Ovary (tissue), 9 donors: ENCODE data around the gene ZFYVE9. TPM values are rescaled to one million over a fixed set of nuclear protein-coding genes. Genes with fewer than 3 reads are reported as not detected.

Experiments used
- DNase-seq, 5 donors: peaks; one replicate each; pipeline ENCODE4 v3.0.0-alpha.2; 2019 to 2020
- H3K27ac ChIP-seq, 2 donors: fragments of 200-600 bp; one replicate each; pipeline versions ENCODE4 v1.5.1 to v1.8.0; 2019 to 2022
- H3K27me3 ChIP-seq: fragments of 200-600 bp; one replicate; pipeline ENCODE4 v1.8.0; 2022
- H3K36me3 ChIP-seq: fragments of 200-600 bp; sonication (generic); one replicate; pipeline ENCODE4 v1.5.1; 2019
- H3K4me1 ChIP-seq: one replicate; pipeline ENCODE4 v1.8.1; 2013; ENCODE audit warnings: mild to moderate bottlenecking, moderate library complexity; ENCODE audit not compliant: insufficient read depth
- H3K4me3 ChIP-seq: fragments of 200-600 bp; sonication (generic); one replicate; pipeline ENCODE4 v1.5.1; 2017
- H3K9me3 ChIP-seq, 2 donors: fragments of 200-600 bp in 1 of 2; sonication (generic) in 1 of 2; one replicate each; pipeline versions ENCODE4 v1.5.1 to v1.8.1; 2013 to 2019; ENCODE audit warnings: mild to moderate bottlenecking in 1 of 2, moderate library complexity in 1 of 2
- CTCF ChIP-seq, 3 donors: fragments of 450-650 bp in 2 of 3; fragments of 200-600 bp in 1 of 3; IDR thresholded peaks; one replicate each; pipeline versions ENCODE4 v1.5.1 to v1.8.0; 2016 to 2022; ENCODE audit warnings: antibody characterized with exemption in 3 of 3, mild to moderate bottlenecking in 1 of 3
- EP300 ChIP-seq: sonication (generic); formaldehyde crosslinking; IDR thresholded peaks from one replicate; pipeline ENCODE4 v1.6.1; 2017; ENCODE audit warnings: antibody characterized with exemption
- POLR2A ChIP-seq: fragments of 450-650 bp; IDR thresholded peaks from one replicate; pipeline ENCODE4 v1.6.1; 2017; ENCODE audit warnings: antibody characterized with exemption, mild to moderate bottlenecking, moderate library complexity
- WGBS, 3 donors: extraction: QIAGEN DNeasy Blood & Tissue Kit in 1 of 3; methylation state at CpG; one replicate each; pipeline versions ENCODE4 v1.1.5 to v1.1.7; 2013 to 2017; 5-methylcytosine and 5-hydroxymethylcytosine counted together
- intact Hi-C, 4 donors: fragments of 100-400 bp; cut with DNase I; formaldehyde crosslinking; loops; one replicate each; pipeline versions ENCODE4 v1.11.0 to v1.15.1; 2022 to 2023
- polyA plus RNA-seq, 2 donors: library from polyadenylated mRNA; stranded (reverse); fragments of 200-250 nt in 1 of 2; fragments of 350-450 nt in 1 of 2; fragmentation: Illumina TruSeq in 1 of 2; extraction: RNeasy Lipid Tissue Mini Kit (QIAGEN cat#74804) in 1 of 2; gene quantifications; one replicate each; pipeline ENCODE4 v1.2.3, GENCODE V29; 2013 to 2014
- total RNA-seq, 7 donors: library from RNA; depleted of rRNA in 2 of 7; stranded (reverse); fragments of >200 nt in 2 of 7; fragmentation: NEBNext Ultra II Directional in 3 of 7; extraction: Animal tissue kit (Norgen Biotek cat#: 25700) in 3 of 7; gene quantifications; one replicate each; pipeline versions ENCODE4 v1.1.0 to v1.2.4, GENCODE V29; 2016 to 2023
- donor health status: DM: no; HTN: no; CAD: no; lungs with moderate emphysema.
- donor health status: DM: no; HTN: no; CAD: no.
- donor health status: Bipolar disorder and iron deficiency.
- donor health status: DM: yes; HTN: yes; CAD: no.
- donor health status: DM: no; HTN: no; CAD: no.
- donor health status: DM: yes; HTN: yes; CAD: no.

ZFYVE9 gene
- total and polyA plus RNA-seq, 9 donors = 12.9 to 40.8 (median 33.4) TPM

DNA sequence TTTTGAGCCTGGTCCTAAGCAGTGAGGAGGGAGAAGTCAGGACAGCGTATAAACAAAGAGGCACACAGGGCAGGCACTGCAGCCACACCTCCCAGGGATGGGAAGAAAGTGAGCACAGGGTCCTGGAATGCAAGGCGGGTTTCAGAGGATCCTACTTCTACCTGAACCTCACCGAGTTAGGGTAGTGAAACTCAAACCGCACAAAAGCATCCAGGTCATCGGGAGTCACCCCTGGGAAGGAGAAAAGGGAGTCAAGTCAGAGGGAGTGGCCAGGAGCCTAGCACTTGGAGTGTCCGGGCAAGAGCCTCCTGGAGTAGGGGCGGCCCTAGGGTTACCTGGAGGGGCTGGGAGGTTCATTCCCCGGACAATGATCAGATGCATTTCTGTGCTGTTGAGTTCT lies 213.5 kb downstream of the ZFYVE9 start:
- TF ChIP-seq EP300 (no peak), POLR2A (no peak), CTCF (IDR thresholded peaks at IDR 0.05) (no peak)
- Histone ChIP-seq H3K9me3 (no peaks in the 10 kb centered on the region), H3K36me3 (no peaks in the 10 kb centered on the region), H3K4me1 (peaks cover 2% of the 10 kb centered on the region), H3K4me3 (no peak overlapping the region), H3K27ac (no peak overlapping the region), H3K27me3 (no peaks in the 10 kb centered on the region)
- 90 to 95% (median 92%) methylated on average over 8 of the region's 8 CpGs for WGBS, 3 donors
- no peak for DNase-seq
- intact Hi-C loops = no loop called here

- no peak for TF ChIP-seq POLR2A
- TF ChIP-seq CTCF (IDR thresholded peaks at IDR 0.05) = no peak
- TF ChIP-seq EP300 = no peak
- no peaks in the 10 kb centered on the region for H3K9me3 ChIP-seq
- no peaks in the 10 kb centered on the region for H3K36me3 ChIP-seq
- no peaks in the 10 kb centered on the region for H3K4me1 ChIP-seq
- intact Hi-C loops = no loop called here
- DNase-seq = no peak
- H3K4me3 ChIP-seq = no peak overlapping the region
- 56 to 73% (median 64%) methylated on average over 11 of the region's 11 CpGs for WGBS, 3 donors
- no peak overlapping the region for H3K27ac ChIP-seq
- H3K27me3 ChIP-seq = no peaks in the 10 kb centered on the region
These were observed 214.1 kb downstream of the ZFYVE9 start for GRCh38 chr1:52355847-52356505.

GRCh38 chr1:52356818-52357355 lies 215.0 kb downstream of the ZFYVE9 start:
- WGBS, 3 donors = 85 to 89% (median 87%) methylated on average over 8 of the region's 8 CpGs
- TF ChIP-seq CTCF (IDR thresholded peaks at IDR 0.05) = no peak
- no peak for TF ChIP-seq EP300
- no peak for TF ChIP-seq POLR2A
- H3K27me3 ChIP-seq = no peaks in the 10 kb centered on the region

DNA sequence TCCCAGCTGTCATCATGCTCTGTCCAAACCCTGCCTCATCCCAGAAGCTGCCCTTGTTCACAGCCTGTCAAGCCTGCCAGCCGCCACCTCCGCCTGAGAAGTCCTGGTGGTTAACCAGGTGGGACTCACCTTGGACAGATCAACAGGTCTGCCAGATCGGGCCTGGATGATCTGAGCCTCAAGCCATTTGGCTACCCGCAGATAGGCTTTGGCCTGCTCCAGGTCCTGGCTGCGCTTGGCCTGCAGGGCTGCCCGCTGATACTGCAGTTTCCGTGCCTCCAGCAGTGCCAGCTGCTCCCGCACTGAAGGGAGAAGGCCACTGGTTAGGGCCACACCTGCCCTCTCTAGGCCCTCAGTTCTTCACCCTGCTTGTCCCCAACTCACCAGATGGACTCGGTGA lies 215.5 kb downstream of the ZFYVE9 start:
- 93 to 97% (median 93%) methylated on average over 9 of the region's 9 CpGs for WGBS, 3 donors
- H3K27ac ChIP-seq = no peak overlapping the region
- no peaks in the 10 kb centered on the region for H3K36me3 ChIP-seq
- TF ChIP-seq POLR2A = no peak
- TF ChIP-seq CTCF (IDR thresholded peaks at IDR 0.05) = no peak
- no peak for TF ChIP-seq EP300
- no peaks in the 10 kb centered on the region for H3K27me3 ChIP-seq
- intact Hi-C loops = no loop called here
- no peak for DNase-seq
- H3K4me1 ChIP-seq = no peaks in the 10 kb centered on the region
- H3K4me3 ChIP-seq = no peak overlapping the region
- no peaks in the 10 kb centered on the region for H3K9me3 ChIP-seq

More at GRCh38 chr1:52356818-52357355, 215.0 kb downstream of the ZFYVE9 start:
- Histone ChIP-seq H3K9me3 (no peaks in the 10 kb centered on the region), H3K27ac (no peak overlapping the region), H3K4me3 (no peak overlapping the region), H3K36me3 (no peaks in the 10 kb centered on the region), H3K4me1 (no peaks in the 10 kb centered on the region)
- no peak for DNase-seq
- intact Hi-C loops = no loop called here
